H9 (cell line): Measurements from ENCODE around the gene IFITM1. TPM values are rescaled to one million over a fixed set of nuclear protein-coding genes. Genes with fewer than 3 reads are reported as not detected.
"Not testable (repeated sequence)": the region's sequence is repeated elsewhere in the genome, so short reads cannot be mapped to it uniquely, and the experiment has no call there.

ENCODE experiments used
- DNase-seq: peaks from one replicate; pipeline ENCODE4 v3.0.0-alpha.2; 2017
- H2AFZ ChIP-seq: one replicate; pipeline ENCODE4 v1.6.1; 2013; ENCODE audit warnings: mild to moderate bottlenecking, low read length, control low read depth, moderate library complexity
- H2AK5ac ChIP-seq: 2 replicates; pipeline ENCODE4 v1.6.1; 2013; ENCODE audit warnings: low read length, control low read depth, mixed read lengths; ENCODE audit not compliant: insufficient read length
- H2BK120ac ChIP-seq: one replicate; pipeline ENCODE4 v1.6.1; 2013; ENCODE audit warnings: low read depth, mild to moderate bottlenecking, low read length, control low read depth, inconsistent platforms; ENCODE audit not compliant: poor library complexity, severe bottlenecking
- H2BK12ac ChIP-seq: 2 replicates; pipeline ENCODE4 v1.6.1; 2013; ENCODE audit warnings: low read length, control low read depth, mixed read lengths, low read depth; ENCODE audit not compliant: insufficient read length
- H2BK15ac ChIP-seq: 2 replicates; pipeline ENCODE4 v1.6.1; 2013; ENCODE audit warnings: low read depth, low read length, control low read depth
- H2BK20ac ChIP-seq: one replicate; pipeline ENCODE4 v1.6.1; 2013; ENCODE audit warnings: low read depth, mild to moderate bottlenecking, low read length, control low read depth, inconsistent platforms; ENCODE audit not compliant: poor library complexity, severe bottlenecking
- H2BK5ac ChIP-seq: 2 replicates; pipeline ENCODE4 v1.6.1; 2013; ENCODE audit warnings: low read length, control low read depth, mixed read lengths; ENCODE audit not compliant: insufficient read length
- H3K14ac ChIP-seq: 2 replicates; pipeline ENCODE4 v1.6.1; 2013; ENCODE audit warnings: low read length, control low read depth; ENCODE audit not compliant: insufficient read depth
- H3K18ac ChIP-seq: 2 replicates; pipeline ENCODE4 v1.6.1; 2013; ENCODE audit warnings: low read depth, mild to moderate bottlenecking, mixed read lengths, low read length, control low read depth; ENCODE audit not compliant: insufficient read length
- H3K23ac ChIP-seq: 2 replicates; pipeline ENCODE4 v1.6.1; 2013; ENCODE audit warnings: low read length, control low read depth, mixed read lengths, low read depth; ENCODE audit not compliant: insufficient read length
- H3K23me2 ChIP-seq: 2 replicates; pipeline ENCODE4 v1.6.1; 2013; ENCODE audit warnings: low read depth, mild to moderate bottlenecking, mixed read lengths, low read length, control low read depth; ENCODE audit not compliant: insufficient read length, poor library complexity, severe bottlenecking
- H3K27ac ChIP-seq: 2 replicates; pipeline ENCODE4 v1.5.1; 2013; ENCODE audit warnings: low read length, control low read depth, mixed read lengths, low read depth; ENCODE audit not compliant: insufficient read length
- H3K27me3 ChIP-seq: 2 replicates; pipeline ENCODE4 v1.6.1; 2013; ENCODE audit warnings: low read length, control low read depth, inconsistent platforms; ENCODE audit not compliant: insufficient read depth
- H3K4ac ChIP-seq: 2 replicates; pipeline ENCODE4 v1.6.1; 2013; ENCODE audit warnings: low read depth, mild to moderate bottlenecking, control low read depth, inconsistent platforms, low read length, moderate library complexity
- H3K4me1 ChIP-seq: 2 replicates; pipeline ENCODE4 v1.6.1; 2013; ENCODE audit warnings: low read length, control low read depth, inconsistent platforms; ENCODE audit not compliant: insufficient read depth
- H3K4me2 ChIP-seq: 2 replicates; pipeline ENCODE4 v1.6.1; 2013; ENCODE audit warnings: low read length, control low read depth, mixed read lengths; ENCODE audit not compliant: insufficient read length, insufficient read depth
- H3K56ac ChIP-seq: 2 replicates; pipeline ENCODE4 v1.6.1; 2013; ENCODE audit warnings: low read depth, mild to moderate bottlenecking, mixed read lengths, low read length, control low read depth; ENCODE audit not compliant: insufficient read length
- H3K79me1 ChIP-seq: 2 replicates; pipeline ENCODE4 v1.6.1; 2013; ENCODE audit warnings: low read depth, mild to moderate bottlenecking, moderate library complexity, low read length, control low read depth, inconsistent platforms; ENCODE audit not compliant: insufficient read depth, poor library complexity, severe bottlenecking
- H3K79me2 ChIP-seq: 2 replicates; pipeline ENCODE4 v1.6.1; 2013; ENCODE audit warnings: low read length, control low read depth, inconsistent platforms; ENCODE audit not compliant: insufficient read depth
- H3K9ac ChIP-seq: 2 replicates; pipeline ENCODE4 v1.6.1; 2013; ENCODE audit warnings: low read length, control low read depth, mixed read lengths; ENCODE audit not compliant: insufficient read length; ENCODE audit errors: extremely low read depth
- H3K9me3 ChIP-seq: one replicate; pipeline ENCODE4 v1.6.1; 2013; ENCODE audit warnings: low read depth, low read length, inconsistent platforms; ENCODE audit not compliant: control insufficient read depth
- H3T11ph ChIP-seq: one replicate; pipeline ENCODE4 v1.6.1; 2013; ENCODE audit warnings: mild to moderate bottlenecking, low read length, control low read depth, inconsistent platforms
- H4K20me1 ChIP-seq: one replicate; pipeline ENCODE4 v1.6.1; 2013; ENCODE audit not compliant: control insufficient read depth, insufficient read length, insufficient read depth
- H4K5ac ChIP-seq: 2 replicates; pipeline ENCODE4 v1.6.1; 2013; ENCODE audit warnings: low read depth, mild to moderate bottlenecking, mixed read lengths, low read length, control low read depth; ENCODE audit not compliant: insufficient read length
- H4K8ac ChIP-seq: replicated peaks from 2 replicates; pipeline ENCODE4 v1.6.1; 2013; ENCODE audit warnings: low read length, control low read depth, mixed read lengths, low read depth; ENCODE audit not compliant: insufficient read length
- H4K91ac ChIP-seq: 2 replicates; pipeline ENCODE4 v1.6.1; 2013; ENCODE audit warnings: low read depth, mild to moderate bottlenecking, moderate library complexity, mixed read lengths, low read length, control low read depth; ENCODE audit not compliant: insufficient read length
- H3K27ac Mint-ChIP-seq, 3 experiments: 2 replicates in 2 of 3; 3 replicates in 1 of 3; pipeline ENCODE4 v1.8.0; 2020 to 2021; ENCODE audit warnings: mixed read lengths in 3 of 3, mild to moderate bottlenecking in 1 of 3, moderate library complexity in 1 of 3
- H3K27me3 Mint-ChIP-seq: 2 replicates; pipeline ENCODE4 v1.8.0; 2021; ENCODE audit warnings: low read depth, mild to moderate bottlenecking, moderate library complexity, mixed read lengths
- H3K36me3 Mint-ChIP-seq, 3 experiments: 2 replicates in 2 of 3; 3 replicates in 1 of 3; pipeline ENCODE4 v1.8.0; 2020 to 2021; ENCODE audit warnings: low read depth in 3 of 3, mixed read lengths in 3 of 3; ENCODE audit not compliant: insufficient read depth in 1 of 3
- H3K4me1 Mint-ChIP-seq, 2 experiments: 2 replicates each; pipeline ENCODE4 v1.8.0; 2020; ENCODE audit warnings: mixed read lengths in 2 of 2
- H3K4me3 Mint-ChIP-seq, 2 experiments: 2 replicates in 1 of 2; 3 replicates in 1 of 2; pipeline ENCODE4 v1.8.0; 2020 to 2021; ENCODE audit warnings: mild to moderate bottlenecking in 2 of 2, mixed read lengths in 2 of 2, moderate library complexity in 1 of 2
- H3K9me3 Mint-ChIP-seq, 2 experiments: 2 replicates in 1 of 2; 3 replicates in 1 of 2; pipeline ENCODE4 v1.8.0; 2020; ENCODE audit warnings: mild to moderate bottlenecking in 2 of 2, mixed read lengths in 2 of 2, moderate library complexity in 1 of 2
- WGBS: extraction: QIAGEN DNeasy Blood & Tissue Kit; methylation state at CpG from one replicate; pipeline ENCODE4 v1.1.7; 2013; ENCODE audit warnings: missing lambda C conversion rate, low lambda C conversion rate, mixed read lengths; ENCODE audit not compliant: insufficient read length; ENCODE audit errors: extremely low coverage; 5-methylcytosine and 5-hydroxymethylcytosine counted together
- total RNA-seq: library from RNA; stranded (reverse); gene quantifications from 2 replicates; pipeline ENCODE4 v1.2.1, GENCODE V29; 2021
- TF ChIP-seq, protein P1 (sequence below): fragments of 200-600 bp; sonication (generic); conservative IDR thresholded peaks from 3 replicates; pipeline ENCODE4 v1.8.0; 2021; ENCODE audit warnings: antibody characterized with exemption, mild to moderate bottlenecking

Gene IFITM1
- total RNA-seq, 1 experiment from 2014 or later = 500 TPM

DNA sequence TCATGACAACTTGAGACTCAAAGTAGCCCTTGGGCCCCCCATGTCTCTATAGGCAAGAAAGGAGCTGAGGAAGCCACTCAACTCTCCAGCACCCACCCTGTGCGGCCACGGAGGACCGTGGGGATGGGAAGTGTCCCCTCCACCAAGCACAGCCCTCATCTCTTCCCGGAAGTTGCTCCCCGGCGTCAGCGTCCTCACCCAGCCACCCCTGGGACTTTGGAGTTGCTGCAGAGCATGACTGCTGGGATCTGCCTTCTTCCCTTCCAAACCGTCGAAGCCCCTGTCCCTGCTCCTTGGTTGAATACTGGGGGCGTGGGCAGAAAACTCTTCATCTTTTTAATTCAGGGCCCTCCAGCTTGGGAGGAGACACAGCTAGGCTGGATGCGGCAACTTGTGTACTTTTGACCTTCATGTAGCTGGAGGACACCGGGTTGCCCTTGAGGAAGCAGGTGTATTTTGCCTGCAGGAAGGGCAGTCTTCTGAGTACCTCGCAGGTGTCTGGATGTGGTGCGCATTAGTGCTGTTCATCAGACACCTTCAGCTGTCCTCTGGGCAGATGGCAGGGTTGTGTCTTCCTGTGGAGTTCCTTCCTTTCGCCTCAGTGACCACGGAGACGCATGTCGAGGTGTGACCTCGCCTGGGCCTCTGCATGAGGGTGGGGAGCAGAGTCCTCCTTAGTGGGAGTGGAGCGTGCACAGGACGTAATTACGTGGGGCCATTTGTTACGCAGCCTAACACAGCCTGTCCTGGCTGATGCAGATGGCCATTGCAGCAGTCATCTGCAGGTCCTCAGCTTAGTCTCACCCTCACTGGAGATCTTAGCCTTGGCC, 19.0 kb downstream of the IFITM1 start:
- H4K8ac ChIP-seq = no peak overlapping the region
- no CpG with 5 or more reads among the region's 23 CpGs for WGBS
- Mint-ChIP-seq H3K4me1 (peaks cover 36 to 44% of the 10 kb centered on the region in 2 experiments), H3K36me3 (peaks cover 4 to 38% (median 11%) of the 10 kb centered on the region in 3 experiments; a peak in 6 of 7 replicates), H3K27me3 (peaks cover 3% of the 10 kb centered on the region), H3K27ac (peak overlapping the region in 1 of 3 experiments; percentile 48; a peak in 1 of 7 replicates), H3K9me3 (peaks cover 21 to 25% of the 10 kb centered on the region in 2 experiments), H3K4me3 (no peak overlapping the region)
- no peak overlapping the region for H3K4me2 ChIP-seq
- TF ChIP-seq, protein P1, sequence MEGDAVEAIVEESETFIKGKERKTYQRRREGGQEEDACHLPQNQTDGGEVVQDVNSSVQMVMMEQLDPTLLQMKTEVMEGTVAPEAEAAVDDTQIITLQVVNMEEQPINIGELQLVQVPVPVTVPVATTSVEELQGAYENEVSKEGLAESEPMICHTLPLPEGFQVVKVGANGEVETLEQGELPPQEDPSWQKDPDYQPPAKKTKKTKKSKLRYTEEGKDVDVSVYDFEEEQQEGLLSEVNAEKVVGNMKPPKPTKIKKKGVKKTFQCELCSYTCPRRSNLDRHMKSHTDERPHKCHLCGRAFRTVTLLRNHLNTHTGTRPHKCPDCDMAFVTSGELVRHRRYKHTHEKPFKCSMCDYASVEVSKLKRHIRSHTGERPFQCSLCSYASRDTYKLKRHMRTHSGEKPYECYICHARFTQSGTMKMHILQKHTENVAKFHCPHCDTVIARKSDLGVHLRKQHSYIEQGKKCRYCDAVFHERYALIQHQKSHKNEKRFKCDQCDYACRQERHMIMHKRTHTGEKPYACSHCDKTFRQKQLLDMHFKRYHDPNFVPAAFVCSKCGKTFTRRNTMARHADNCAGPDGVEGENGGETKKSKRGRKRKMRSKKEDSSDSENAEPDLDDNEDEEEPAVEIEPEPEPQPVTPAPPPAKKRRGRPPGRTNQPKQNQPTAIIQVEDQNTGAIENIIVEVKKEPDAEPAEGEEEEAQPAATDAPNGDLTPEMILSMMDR = no peak
- no peaks in the 10 kb centered on the region for H4K20me1 ChIP-seq
- H2BK5ac ChIP-seq = no peak overlapping the region
- H3K79me1 ChIP-seq = no peaks in the 10 kb centered on the region
- H3K56ac ChIP-seq = no peak overlapping the region
- H3K18ac ChIP-seq = no peak overlapping the region
- no peak overlapping the region for H3T11ph ChIP-seq
- no peak overlapping the region for H2BK15ac ChIP-seq
- no peak overlapping the region for H2BK20ac ChIP-seq
- H4K91ac ChIP-seq = no peak overlapping the region
- H2BK120ac ChIP-seq = no peak overlapping the region
- H2AFZ ChIP-seq = no peak overlapping the region
- no peaks in the 10 kb centered on the region for H3K27me3 ChIP-seq
- H3K23ac ChIP-seq = no peak overlapping the region
- H2BK12ac ChIP-seq = no peak overlapping the region
- no peak overlapping the region for H3K27ac ChIP-seq
- no peak overlapping the region for H3K4ac ChIP-seq
- H3K79me2 ChIP-seq = no peaks in the 10 kb centered on the region
- H3K4me1 ChIP-seq = peaks cover 12% of the 10 kb centered on the region; the same call in 1 of the 2 replicates
- no peak overlapping the region for H4K5ac ChIP-seq
- H2AK5ac ChIP-seq = no peak overlapping the region
- H3K23me2 ChIP-seq = no peaks in the 10 kb centered on the region
- H3K14ac ChIP-seq = no peak overlapping the region
- no peak overlapping the region for H3K9ac ChIP-seq
- peak; percentile 23 for DNase-seq
- H3K9me3 ChIP-seq = no peaks in the 10 kb centered on the region

DNA sequence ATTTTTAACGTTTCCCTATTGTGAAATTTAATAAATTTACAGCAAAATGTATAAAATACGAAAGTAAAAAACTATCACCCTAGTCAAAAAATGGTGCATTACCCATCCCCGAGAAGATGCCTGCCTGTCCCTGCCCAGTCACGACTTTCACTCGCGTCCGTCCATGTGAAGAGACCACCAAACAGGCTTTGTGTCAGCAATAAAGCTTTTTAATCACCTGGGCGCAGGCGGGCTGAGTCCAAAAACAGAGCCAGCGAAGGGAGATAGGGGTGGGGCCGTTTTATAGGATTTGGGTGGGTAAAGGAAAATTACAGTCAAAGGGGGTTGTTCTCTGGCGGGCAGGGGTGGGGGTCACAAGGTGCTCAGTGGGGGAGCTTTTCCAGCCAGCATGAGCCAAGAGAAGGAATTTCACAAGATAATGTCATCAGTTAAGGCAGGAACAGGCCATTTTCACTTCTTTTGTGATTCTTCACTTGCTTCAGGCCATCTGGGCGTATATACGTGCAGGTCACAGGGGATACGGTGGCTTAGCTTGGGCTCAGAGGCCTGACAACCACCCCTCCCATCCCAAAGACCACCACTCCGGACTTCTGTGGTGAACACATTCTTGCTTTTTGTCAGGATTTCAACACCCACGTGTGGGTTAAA, 19.9 kb downstream of the IFITM1 start:
- H3K79me2 ChIP-seq, H2BK15ac ChIP-seq, H3K9ac ChIP-seq, H4K8ac ChIP-seq, H4K20me1 ChIP-seq, H3K27me3 ChIP-seq, H3K23ac ChIP-seq, H3K27me3 Mint-ChIP-seq, H3K23me2 ChIP-seq, H2BK12ac ChIP-seq, H3K79me1 ChIP-seq, H2BK20ac ChIP-seq, H2AK5ac ChIP-seq, H3K9me3 ChIP-seq, H3K4me2 ChIP-seq, H3K4ac ChIP-seq, H3T11ph ChIP-seq, H4K91ac ChIP-seq, H4K5ac ChIP-seq, H2AFZ ChIP-seq, H3K56ac ChIP-seq, H2BK120ac ChIP-seq, H2BK5ac ChIP-seq: not testable (repeated sequence)
- Mint-ChIP-seq H3K27ac (peak overlapping the region; percentile 97 to 98 (median 98)), H3K9me3 (peaks cover 21 to 25% of the 10 kb centered on the region in 2 experiments), H3K4me1 (peaks cover 36 to 44% of the 10 kb centered on the region in 2 experiments), H3K4me3 (peak overlapping the region in 1 of 2 experiments; percentile 72; a peak in 1 of 5 replicates), H3K36me3 (peaks cover 4 to 38% (median 11%) of the 10 kb centered on the region in 3 experiments; a peak in 6 of 7 replicates)
- DNase-seq = peak; percentile 78
- peak overlapping the region; percentile 7 for H3K27ac ChIP-seq
- peaks cover 12% of the 10 kb centered on the region; the same call in 1 of the 2 replicates for H3K4me1 ChIP-seq
- peak overlapping the region; percentile 5 for H3K18ac ChIP-seq
- no CpG with 5 or more reads among the region's 17 CpGs for WGBS
- H3K14ac ChIP-seq = peak overlapping the region; percentile 1; the same call in 1 of the 2 replicates
